ENCODE data around the gene ZNF71.
"Not testable (repeated sequence)": the region's sequence is repeated elsewhere in the genome, so short reads cannot be mapped to it uniquely, and the experiment has no call there.

Gene ZNF71

DNA sequence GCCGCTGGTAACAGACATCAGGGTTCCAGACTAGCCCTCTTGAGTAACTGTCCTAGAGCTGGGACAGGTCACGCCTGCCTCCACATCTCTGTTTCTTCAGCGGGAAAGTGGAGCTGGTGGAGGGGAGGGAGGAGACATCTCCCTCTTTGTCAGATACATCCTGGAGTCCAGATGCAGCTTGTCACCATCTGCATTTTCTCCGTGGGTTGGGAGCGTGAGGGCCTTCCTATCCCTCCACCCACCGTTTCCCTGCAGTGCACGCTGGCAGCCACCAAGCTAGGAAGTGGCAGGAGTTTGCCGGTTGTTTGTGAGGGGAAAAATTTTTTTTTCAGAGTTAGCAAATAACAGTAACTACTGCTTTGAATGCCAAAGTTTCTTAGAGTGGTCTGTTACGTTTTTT lies 27.9 kb downstream of the ZNF71 start:
- DNase-seq: no peak

DNA sequence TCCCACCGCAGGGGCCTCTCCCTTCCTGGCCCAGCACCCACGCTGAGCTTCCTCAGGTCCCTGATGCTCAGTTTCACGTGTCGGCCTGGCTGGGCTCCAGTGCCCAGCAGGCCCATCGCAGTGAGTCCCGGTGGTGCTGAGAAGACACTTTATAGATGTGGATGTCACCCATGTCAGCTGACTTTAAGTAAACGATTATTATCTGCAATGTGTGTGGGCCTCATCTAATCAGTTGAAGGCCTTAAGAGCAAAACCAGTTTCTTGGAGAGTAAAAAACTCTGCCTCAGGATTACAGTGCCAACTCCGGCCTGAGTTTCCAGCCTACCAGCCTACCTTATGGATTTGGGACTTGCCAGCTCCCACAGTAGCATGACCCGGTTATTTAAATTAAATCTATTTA lies 30.6 kb downstream of the ZNF71 start:
- no peak for DNase-seq

- no peak for DNase-seq
Observed at GRCh38 chr19:56633021-56633420, 37.9 kb downstream of the ZNF71 start.

GRCh38 chr19:56637976-56638555 lies 43.0 kb downstream of the ZNF71 start:
- no peak for DNase-seq

DNA sequence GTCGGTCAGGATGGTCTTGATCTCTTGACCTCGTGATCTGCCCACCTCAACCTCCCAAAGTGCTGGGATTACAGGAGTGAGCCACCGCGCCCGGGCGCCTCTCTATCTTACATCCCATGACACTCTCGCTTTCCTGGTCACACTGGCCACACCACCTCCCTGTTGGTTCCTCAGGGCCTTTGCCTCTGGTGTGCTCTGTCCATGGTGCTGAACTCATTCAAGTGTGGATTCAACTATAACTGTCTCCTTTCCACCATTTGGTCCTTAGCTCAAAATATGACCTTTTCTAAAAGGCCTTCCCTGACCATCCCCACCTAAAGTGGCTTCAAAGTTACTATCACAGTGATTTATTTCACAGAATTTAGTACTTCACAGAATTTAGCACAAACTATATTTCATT lies 44.1 kb downstream of the ZNF71 start:
- DNase-seq: no peak

GRCh38 chr19:56642711-56643459 lies 47.8 kb downstream of the ZNF71 start, which contains the start of gene SMIM17:
Gene SMIM17, plus strand, starts transcription at chr19:56643159. Its CDS starts 2,509 bp downstream, at chr19:56645668.
- DNase-seq: no peak

DNA sequence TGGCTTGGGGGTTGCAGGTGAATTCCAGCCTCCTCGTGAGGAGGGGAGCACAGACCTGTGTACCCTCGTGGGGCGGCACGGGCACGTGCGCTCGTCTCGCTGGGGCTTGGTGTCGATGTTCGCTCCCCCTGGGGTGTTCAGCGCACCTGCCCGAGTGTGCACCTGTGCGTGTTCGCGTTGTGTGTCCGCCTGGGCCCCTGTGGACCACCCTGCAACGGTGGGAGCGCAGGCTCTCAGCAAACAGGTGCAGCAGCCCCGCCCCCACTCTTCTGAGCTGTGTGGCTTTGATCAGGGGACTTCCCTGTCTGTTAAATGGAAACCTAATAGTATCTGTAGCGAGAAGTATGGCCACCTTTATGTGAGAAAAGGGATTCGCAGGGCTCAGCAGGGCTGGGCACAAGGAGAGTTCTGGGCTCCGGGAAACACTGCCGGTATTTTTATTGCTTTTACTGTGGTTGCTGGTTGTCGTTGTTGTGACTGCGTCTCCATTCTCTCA lies 48.4 kb downstream of the ZNF71 start:
- DNase-seq: no peak

DNA sequence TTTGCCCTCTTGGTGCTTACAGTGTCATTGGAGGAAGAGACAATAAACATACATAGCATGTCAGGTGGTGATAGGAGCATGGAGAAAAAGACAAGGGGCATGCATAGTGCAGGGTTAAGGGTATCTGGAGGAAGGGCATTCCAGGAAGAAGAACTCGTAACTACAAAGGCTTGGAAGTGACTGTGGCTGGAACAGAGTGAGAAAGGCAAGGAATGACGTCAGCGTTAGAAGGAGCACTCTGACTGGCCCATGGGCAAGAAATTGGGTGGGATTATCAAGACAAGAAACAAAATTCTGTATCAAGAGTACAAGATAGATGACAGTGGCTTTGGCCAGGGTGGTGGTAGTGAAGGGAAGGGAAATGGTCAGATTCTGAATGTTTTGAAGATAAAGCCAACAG lies 59.0 kb downstream of the ZNF71 start:
- DNase-seq: no peak

- no peak for DNase-seq
Observed at GRCh38 chr19:56660381-56661107, 65.4 kb downstream of the ZNF71 start.

- no peak for DNase-seq
Observed at GRCh38 chr19:56661248-56661647, 66.1 kb downstream of the ZNF71 start.

DNA sequence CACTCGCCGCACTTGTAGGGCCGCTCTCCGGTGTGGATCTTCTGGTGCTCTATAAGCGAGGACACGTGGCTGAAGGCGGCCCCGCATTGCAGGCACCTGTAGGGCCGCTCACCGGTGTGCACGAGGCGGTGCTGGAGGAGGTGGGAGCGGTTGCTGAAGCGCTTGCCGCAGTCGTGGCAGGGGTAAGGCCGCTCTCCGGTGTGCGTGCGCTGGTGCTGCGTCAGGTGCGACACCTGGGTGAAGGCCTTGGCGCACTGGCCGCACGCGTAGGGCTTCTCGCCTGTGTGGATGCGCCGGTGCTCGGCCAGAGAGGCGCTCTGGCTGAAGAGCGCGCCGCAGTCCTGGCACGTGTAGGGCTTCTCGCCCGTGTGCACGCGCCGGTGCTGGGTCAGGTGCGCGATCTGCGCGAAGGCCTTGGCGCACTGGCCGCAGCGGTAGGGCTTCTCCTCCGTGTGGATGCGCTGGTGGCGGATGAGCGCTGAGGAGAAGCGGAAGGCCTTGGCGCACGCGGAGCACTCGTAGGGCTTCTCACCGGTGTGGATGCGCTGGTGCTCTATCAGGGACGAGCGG lies 68.9 kb downstream of the ZNF71 start:
- DNase-seq: no peak

DNA sequence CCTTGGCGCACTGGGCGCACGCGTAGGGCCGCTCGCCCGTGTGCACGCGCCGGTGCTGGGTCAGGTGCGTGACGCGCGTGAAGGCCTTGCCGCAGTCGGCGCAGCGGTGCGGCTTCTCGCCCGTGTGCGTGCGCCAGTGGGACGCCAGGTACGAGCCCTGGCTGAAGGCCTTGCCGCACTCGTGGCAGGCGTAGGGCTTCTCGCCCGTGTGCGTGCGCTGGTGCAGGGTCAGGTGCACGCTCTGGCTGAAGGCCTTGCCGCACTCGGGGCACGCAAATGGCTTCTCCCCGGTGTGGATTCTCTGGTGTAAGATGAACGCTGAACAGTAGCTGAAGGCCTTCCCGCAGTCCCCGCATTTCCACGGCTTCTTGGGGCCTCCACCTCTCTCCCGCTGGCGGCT lies 69.4 kb downstream of the ZNF71 start:
- no peak for DNase-seq

DNA sequence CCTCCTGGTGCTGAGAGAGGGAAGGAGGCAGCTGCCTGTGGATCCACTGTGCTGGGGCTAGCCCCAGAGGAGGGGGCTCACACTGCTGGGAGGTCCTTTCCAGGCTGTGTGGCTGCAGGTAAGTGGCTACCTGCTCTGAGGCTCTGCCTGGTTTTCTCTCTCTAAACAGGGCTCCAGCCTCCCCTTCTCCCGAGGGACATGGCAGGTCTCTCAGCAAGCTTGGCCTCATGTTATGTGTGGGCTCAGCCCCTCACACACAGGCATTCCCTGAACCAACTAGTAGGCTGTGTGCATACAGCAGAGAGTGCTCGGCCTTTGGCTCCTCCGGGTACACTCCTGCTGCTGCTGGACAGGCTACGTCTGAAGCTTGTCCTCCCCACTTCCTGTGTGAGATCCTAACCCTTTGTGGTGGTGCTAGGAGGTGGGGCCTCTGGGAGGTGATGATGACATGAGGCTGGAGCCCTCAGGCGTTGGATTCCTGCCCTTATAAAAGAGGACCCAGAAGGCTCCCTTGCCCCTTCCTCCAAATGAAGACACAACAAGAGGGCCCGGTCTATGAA lies 72.3 kb downstream of the ZNF71 start:
- DNase-seq: no peak

- DNase-seq: no peak
Observed at GRCh38 chr19:56668676-56669075, 73.6 kb downstream of the ZNF71 start.

DNA sequence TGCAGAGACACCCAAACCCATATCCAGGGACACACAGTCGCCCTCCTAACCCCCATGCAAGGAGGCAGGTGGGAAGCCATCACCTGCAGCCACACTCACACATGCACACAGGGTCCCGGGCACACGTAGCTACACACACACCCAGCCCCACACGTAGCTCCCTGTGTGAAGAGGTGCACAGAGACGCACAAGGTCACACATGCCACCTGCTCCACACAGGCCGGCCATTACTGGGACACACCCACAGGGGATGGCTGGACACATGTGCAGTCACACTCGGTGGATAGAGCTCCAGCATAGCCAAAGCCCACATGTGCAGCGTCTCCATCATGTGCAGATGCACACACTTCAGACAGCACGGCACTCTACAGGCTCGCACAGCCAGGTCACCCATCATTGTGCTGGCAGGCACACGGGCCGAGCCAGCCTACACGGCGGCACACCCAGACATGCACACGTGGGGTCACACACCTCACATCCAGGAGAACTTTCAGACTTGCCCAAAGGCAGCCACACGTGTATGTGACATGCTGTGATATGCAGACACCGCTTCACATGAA lies 75.4 kb downstream of the ZNF71 start:
- DNase-seq: no peak

DNA sequence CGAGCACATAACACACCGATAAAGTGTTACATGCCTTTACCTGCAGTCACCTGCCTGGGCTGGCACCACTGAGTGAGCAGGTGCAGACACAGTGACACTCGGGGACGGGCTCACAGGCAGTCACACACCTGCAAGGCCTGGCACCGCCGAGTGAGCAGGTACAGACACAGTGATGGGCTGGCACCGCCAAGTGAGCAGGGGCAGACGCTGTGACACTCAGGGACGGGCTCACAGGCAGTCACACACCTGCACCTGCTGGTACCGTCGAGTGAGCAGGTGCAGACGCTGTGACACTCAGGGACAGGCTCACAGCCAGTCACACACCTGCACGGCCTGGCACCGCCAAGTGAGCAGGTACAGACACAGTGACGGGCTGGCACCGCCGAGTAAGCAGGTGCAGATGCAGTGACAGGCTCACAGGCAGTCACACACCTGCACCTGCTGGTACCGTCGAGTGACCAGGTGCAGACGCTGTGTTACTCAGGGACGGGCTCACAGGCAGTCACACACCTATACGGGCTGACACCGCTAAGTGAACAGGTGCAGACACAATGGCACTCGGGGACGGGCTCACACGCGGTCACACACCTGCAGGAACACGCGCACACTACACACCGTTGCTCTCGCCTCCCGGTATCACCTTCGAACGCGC lies 76.0 kb downstream of the ZNF71 start:
- peak; percentile 1 for DNase-seq

- DNase-seq: peak; percentile 67
Observed at GRCh38 chr19:56671613-56671994, 76.5 kb downstream of the ZNF71 start, which contains the start of gene ZNF835. Gene ZNF835, minus strand, starts transcription at chr19:56671757. Its CDS starts 6,559 bp downstream, at chr19:56665198.

DNA sequence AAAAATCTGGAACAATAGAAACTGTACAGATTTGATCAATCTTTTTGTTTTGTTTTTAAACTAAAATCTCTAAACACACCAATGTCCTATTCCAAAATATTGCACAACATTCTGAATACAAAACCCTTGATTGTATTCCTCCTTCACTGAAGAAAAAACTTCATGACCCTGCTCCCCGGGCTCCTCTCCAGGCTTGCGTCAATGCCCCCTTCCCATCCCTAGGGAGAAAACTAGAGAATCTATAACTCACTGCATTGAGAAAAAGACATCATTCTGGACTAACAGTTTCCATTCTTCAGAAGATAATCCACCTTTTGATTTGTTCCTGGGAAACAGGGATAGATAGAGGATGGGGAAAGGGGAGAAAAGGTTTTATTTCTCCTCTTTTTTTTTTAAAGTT lies 77.5 kb downstream of the ZNF71 start:
- DNase-seq: not testable (repeated sequence)

All from activated T-cell treated with anti-CD3 and anti-CD28 coated beads for 4 hours (primary cell).